ENCODE data around the gene MPPE1. TPM values are rescaled to one million over a fixed set of nuclear protein-coding genes. Genes with fewer than 3 reads are reported as not detected.
"Not testable (repeated sequence)": the region's sequence is repeated elsewhere in the genome, so short reads cannot be mapped to it uniquely, and the experiment has no call there.

Gene MPPE1
- total RNA-seq, 2 experiments from 2014 or later, result 26.5 to 40.1 TPM

DNA sequence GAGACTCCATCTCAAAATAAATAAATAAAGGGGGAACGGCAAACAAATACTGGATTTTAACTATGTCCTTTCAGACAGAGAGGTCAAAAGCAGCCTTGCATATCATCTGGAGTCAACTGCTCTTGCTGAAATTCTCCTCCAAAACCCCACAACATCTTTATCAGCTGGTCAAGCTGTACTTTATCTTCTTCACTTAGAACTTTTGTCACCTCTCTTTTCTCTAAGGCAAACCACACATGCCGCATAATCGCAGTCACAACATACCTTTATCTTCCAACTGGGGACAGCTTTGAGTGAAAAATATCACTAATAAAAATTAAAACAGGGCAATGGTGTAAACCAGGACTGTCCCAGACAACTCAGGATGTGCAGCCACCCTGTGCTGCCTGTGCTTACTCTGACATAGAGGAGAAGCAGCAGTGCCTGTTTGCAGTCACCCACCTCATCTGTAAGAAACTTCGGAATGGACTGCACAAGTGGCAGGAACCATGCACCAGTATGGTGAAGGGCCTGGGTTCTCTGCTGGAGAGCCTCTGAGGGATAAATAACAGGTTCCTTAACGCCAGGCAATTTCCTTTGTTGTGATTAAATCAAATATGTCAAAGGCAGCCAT lies 6.2 kb downstream of the MPPE1 start:
- CTCF ChIA-PET (ENCODE audit: unreplicated experiment), result no interaction called here
- Histone ChIP-seq H2AFZ (ENCODE audit: low read length) (no peak overlapping the region), H3K4me3 (ENCODE audit: low read depth, low read length, poor library complexity, severe bottlenecking) (no peak overlapping the region), H3K9me2 (ENCODE audit: insufficient read depth, low read length) (no peaks in the 10 kb centered on the region), H3K4me1 (ENCODE audit: insufficient read depth, low read length, poor library complexity, severe bottlenecking) (peaks cover 2% of the 10 kb centered on the region), H3K36me3 (ENCODE audit: insufficient read depth, low read length) (peaks cover 21% of the 10 kb centered on the region), H4K20me1 (ENCODE audit: insufficient read depth, low read length) (no peaks in the 10 kb centered on the region), H3K9me3 (ENCODE audit: low read length) (no peaks in the 10 kb centered on the region), H3K4me2 (ENCODE audit: low read length) (no peak overlapping the region), H3K79me2 (ENCODE audit: insufficient read depth, low read depth, low read length) (peaks cover 1% of the 10 kb centered on the region; the same call in 1 of the 2 replicates), H3K27ac (ENCODE audit: low read depth, low read length, poor library complexity, severe bottlenecking) (no peak overlapping the region)
- no TSS peak for BruUV-seq (replicated peaks)
- POLR2A ChIA-PET, result interaction anchor here (0.6 kb wide), 1 partner anchor 80 kb away, joined by 3 read pairs; no protein-coding TSS in a partner anchor
- TF ChIP-seq, protein P1, sequence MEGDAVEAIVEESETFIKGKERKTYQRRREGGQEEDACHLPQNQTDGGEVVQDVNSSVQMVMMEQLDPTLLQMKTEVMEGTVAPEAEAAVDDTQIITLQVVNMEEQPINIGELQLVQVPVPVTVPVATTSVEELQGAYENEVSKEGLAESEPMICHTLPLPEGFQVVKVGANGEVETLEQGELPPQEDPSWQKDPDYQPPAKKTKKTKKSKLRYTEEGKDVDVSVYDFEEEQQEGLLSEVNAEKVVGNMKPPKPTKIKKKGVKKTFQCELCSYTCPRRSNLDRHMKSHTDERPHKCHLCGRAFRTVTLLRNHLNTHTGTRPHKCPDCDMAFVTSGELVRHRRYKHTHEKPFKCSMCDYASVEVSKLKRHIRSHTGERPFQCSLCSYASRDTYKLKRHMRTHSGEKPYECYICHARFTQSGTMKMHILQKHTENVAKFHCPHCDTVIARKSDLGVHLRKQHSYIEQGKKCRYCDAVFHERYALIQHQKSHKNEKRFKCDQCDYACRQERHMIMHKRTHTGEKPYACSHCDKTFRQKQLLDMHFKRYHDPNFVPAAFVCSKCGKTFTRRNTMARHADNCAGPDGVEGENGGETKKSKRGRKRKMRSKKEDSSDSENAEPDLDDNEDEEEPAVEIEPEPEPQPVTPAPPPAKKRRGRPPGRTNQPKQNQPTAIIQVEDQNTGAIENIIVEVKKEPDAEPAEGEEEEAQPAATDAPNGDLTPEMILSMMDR (conservative IDR thresholded peaks at IDR 0.05; ENCODE audit: low read length), result no peak
- intact Hi-C loops (cut with micrococcal nuclease; ENCODE audit: unreplicated experiment), result no loop called here
- no peak for DNase-seq (ENCODE audit: low spot score)

DNA sequence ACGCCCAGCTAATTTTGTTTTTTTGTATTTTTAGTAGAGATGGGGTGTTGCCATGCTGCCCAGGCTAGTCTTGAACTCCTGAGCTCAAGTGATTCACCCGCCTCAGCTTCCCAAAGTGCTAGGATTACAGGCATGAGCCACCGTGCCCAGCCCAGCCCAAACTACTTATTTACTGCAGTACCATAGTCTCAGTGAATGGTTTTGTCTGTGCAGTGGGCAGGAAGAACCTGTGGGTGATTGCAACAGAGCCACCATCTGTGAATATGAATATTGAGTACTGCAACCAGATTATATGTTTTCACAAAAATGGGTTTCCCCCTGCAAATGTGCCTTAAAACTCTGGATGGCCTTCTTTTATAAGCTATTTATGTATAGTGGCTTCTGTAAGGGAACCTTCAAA lies 9.1 kb downstream of the MPPE1 start:
- ChIA-PET POLR2A (interaction anchor here (0.7 kb wide), 1 partner anchor 41 kb away, joined by 3 read pairs; no protein-coding TSS in a partner anchor), CTCF (ENCODE audit: unreplicated experiment) (no interaction called here)
- intact Hi-C loops (cut with micrococcal nuclease; ENCODE audit: unreplicated experiment), result no loop called here
- no peak for DNase-seq (ENCODE audit: low spot score)
- Histone ChIP-seq H3K4me3 (ENCODE audit: low read depth, low read length, poor library complexity, severe bottlenecking) (no peak overlapping the region), H3K9me3 (ENCODE audit: low read length) (no peaks in the 10 kb centered on the region), H3K27ac (ENCODE audit: low read depth, low read length, poor library complexity, severe bottlenecking) (no peak overlapping the region), H2AFZ (ENCODE audit: low read length) (no peak overlapping the region), H4K20me1 (ENCODE audit: insufficient read depth, low read length) (no peaks in the 10 kb centered on the region), H3K36me3 (ENCODE audit: insufficient read depth, low read length) (peaks cover 25% of the 10 kb centered on the region), H3K9me2 (ENCODE audit: insufficient read depth, low read length) (no peaks in the 10 kb centered on the region), H3K4me2 (ENCODE audit: low read length) (no peak overlapping the region), H3K4me1 (ENCODE audit: insufficient read depth, low read length, poor library complexity, severe bottlenecking) (peaks cover under 1% of the 10 kb centered on the region), H3K79me2 (ENCODE audit: insufficient read depth, low read depth, low read length) (no peaks in the 10 kb centered on the region)
- TF ChIP-seq, protein P1 (conservative IDR thresholded peaks at IDR 0.05; ENCODE audit: low read length), result no peak
- TF ChIP-seq EZH2phosphoT487 (IDR thresholded peaks at IDR 0.05; ENCODE audit: borderline replicate concordance, low read depth, low read length), result no peak
- no TSS peak for BruUV-seq (replicated peaks)

GRCh38 chr18:11897781-11898180 lies 10.3 kb downstream of the MPPE1 start:
- H3K4me2 ChIP-seq (ENCODE audit: low read length), result no peak overlapping the region
- no peak for DNase-seq (ENCODE audit: low spot score)
- H3K9me3 ChIP-seq (ENCODE audit: low read length), result no peaks in the 10 kb centered on the region
- intact Hi-C loops (cut with micrococcal nuclease; ENCODE audit: unreplicated experiment), result no loop called here
- no peaks in the 10 kb centered on the region for H3K9me2 ChIP-seq (ENCODE audit: insufficient read depth, low read length)
- H3K27ac ChIP-seq (ENCODE audit: low read depth, low read length, poor library complexity, severe bottlenecking), result no peak overlapping the region
- peaks cover 30% of the 10 kb centered on the region for H3K36me3 ChIP-seq (ENCODE audit: insufficient read depth, low read length)
- no peaks in the 10 kb centered on the region for H3K79me2 ChIP-seq (ENCODE audit: insufficient read depth, low read depth, low read length)
- no TSS peak for BruUV-seq (replicated peaks)
- POLR2A ChIA-PET, result interaction anchor here (1.0 kb wide), 1 partner anchor 12 kb away, joined by 3 read pairs; no protein-coding TSS in a partner anchor
- H3K4me3 ChIP-seq (ENCODE audit: low read depth, low read length, poor library complexity, severe bottlenecking), result no peak overlapping the region
- TF ChIP-seq EZH2phosphoT487 (IDR thresholded peaks at IDR 0.05; ENCODE audit: borderline replicate concordance, low read depth, low read length), result no peak
- TF ChIP-seq, protein P1 (conservative IDR thresholded peaks at IDR 0.05; ENCODE audit: low read length), result no peak
- no peaks in the 10 kb centered on the region for H4K20me1 ChIP-seq (ENCODE audit: insufficient read depth, low read length)
- H2AFZ ChIP-seq (ENCODE audit: low read length), result no peak overlapping the region
- CTCF ChIA-PET (ENCODE audit: unreplicated experiment), result no interaction called here
- H3K4me1 ChIP-seq (ENCODE audit: insufficient read depth, low read length, poor library complexity, severe bottlenecking), result peaks cover 4% of the 10 kb centered on the region

DNA sequence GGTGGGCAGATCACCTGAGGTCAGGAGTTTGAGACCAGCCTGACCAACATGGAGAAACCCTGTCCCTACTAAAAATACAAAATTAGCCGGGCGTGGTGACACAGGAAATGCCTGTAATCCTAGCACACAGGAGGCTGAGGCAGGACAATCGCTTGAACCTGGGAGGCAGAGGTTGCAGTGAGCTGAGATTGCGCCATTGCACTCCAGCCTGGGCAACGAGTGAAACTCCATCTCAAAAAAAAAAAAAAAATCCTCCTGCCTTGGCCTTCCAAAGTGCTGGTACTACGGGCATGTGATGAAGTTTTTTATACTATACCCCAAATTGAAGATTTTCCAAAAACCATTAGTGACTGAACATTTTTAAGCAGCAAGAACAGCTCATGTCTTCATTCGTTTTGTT lies 15.7 kb downstream of the MPPE1 start:
- intact Hi-C loops (cut with micrococcal nuclease; ENCODE audit: unreplicated experiment); H4K20me1 ChIP-seq (ENCODE audit: insufficient read depth, low read length); H3K79me2 ChIP-seq (ENCODE audit: insufficient read depth, low read depth, low read length); CTCF ChIA-PET (ENCODE audit: unreplicated experiment); H3K4me1 ChIP-seq (ENCODE audit: insufficient read depth, low read length, poor library complexity, severe bottlenecking); H3K27ac ChIP-seq (ENCODE audit: low read depth, low read length, poor library complexity, severe bottlenecking); H3K4me3 ChIP-seq (ENCODE audit: low read depth, low read length, poor library complexity, severe bottlenecking); H3K4me2 ChIP-seq (ENCODE audit: low read length); H2AFZ ChIP-seq (ENCODE audit: low read length); DNase-seq (ENCODE audit: low spot score); H3K9me2 ChIP-seq (ENCODE audit: insufficient read depth, low read length); BruUV-seq (replicated peaks); H3K9me3 ChIP-seq (ENCODE audit: low read length): not testable (repeated sequence)
- H3K36me3 ChIP-seq (ENCODE audit: insufficient read depth, low read length), result peaks cover 41% of the 10 kb centered on the region
- POLR2A ChIA-PET, result interaction anchor here (0.7 to 0.8 kb wide), 2 partner anchors 48 to 117 kb away, joined by 3 to 5 read pairs; no protein-coding TSS in a partner anchor

All from OCI-LY7 (cell line).